Calu3 (cell line): ENCODE data around the gene KANSL1. TPM values are rescaled to one million over a fixed set of nuclear protein-coding genes. Genes with fewer than 3 reads are reported as not detected.

Experiments
- BruUV-seq: library from RNA; stranded (reverse); fragments of 400-500 nt; replicated peaks from 2 replicates; lab custom pipeline; 2021; lab: Mats Ljungman, UMichigan
- CTCF ChIA-PET: fragments of 300-600 bp; sonication (Branson Sonifier 250); formaldehyde crosslinking; loops from one replicate; lab custom pipeline; 2022; ENCODE audit warnings: antibody characterized with exemption; lab: Charles Lee
- DNase-seq: peaks from one replicate; pipeline ENCODE4 v3.0.0; 2022
- H3K27ac Mint-ChIP-seq: one replicate; pipeline ENCODE4 v1.8.0; 2022; ENCODE audit warnings: mixed read lengths; ENCODE audit not compliant: unreplicated experiment
- H3K27me3 Mint-ChIP-seq: one replicate; pipeline ENCODE4 v1.8.0; 2022; ENCODE audit warnings: mixed read lengths; ENCODE audit not compliant: unreplicated experiment
- H3K36me3 Mint-ChIP-seq: one replicate; pipeline ENCODE4 v1.8.0; 2022; ENCODE audit warnings: mild to moderate bottlenecking, moderate library complexity, mixed read lengths; ENCODE audit not compliant: insufficient read depth, unreplicated experiment
- H3K4me1 Mint-ChIP-seq: one replicate; pipeline ENCODE4 v1.8.0; 2022; ENCODE audit warnings: mild to moderate bottlenecking, low read depth, mixed read lengths; ENCODE audit not compliant: unreplicated experiment
- H3K4me3 Mint-ChIP-seq: one replicate; pipeline ENCODE4 v1.8.0; 2022; ENCODE audit warnings: mild to moderate bottlenecking, low read depth, moderate library complexity, mixed read lengths; ENCODE audit not compliant: unreplicated experiment
- H3K9me3 Mint-ChIP-seq: one replicate; pipeline ENCODE4 v1.8.0; 2022; ENCODE audit warnings: low read depth, mixed read lengths; ENCODE audit not compliant: unreplicated experiment
- intact Hi-C: fragments of 100-400 bp; cut with micrococcal nuclease; formaldehyde crosslinking; loops from one replicate; pipeline ENCODE4 v1.10.0; 2022; ENCODE audit not compliant: unreplicated experiment
- total RNA-seq: library from RNA; stranded (reverse); gene quantifications from 2 replicates; pipeline ENCODE4 v1.2.3, GENCODE V29; 2022
- TF ChIP-seq, protein P1 (sequence below): fragments of 200-600 bp; IDR thresholded peaks from one replicate; pipeline ENCODE4 v1.8.0; 2022; ENCODE audit warnings: antibody characterized with exemption; ENCODE audit not compliant: unreplicated experiment

The KANSL1 gene
- total RNA-seq, 1 experiment from 2014 or later: 190 TPM

GRCh38 chr17:46216682-46217081 lies 23.5 kb upstream of the KANSL1 start:
- H3K9me3 Mint-ChIP-seq: no peaks in the 10 kb centered on the region
- no peak overlapping the region for H3K27ac Mint-ChIP-seq
- no TSS peak for BruUV-seq
- H3K4me3 Mint-ChIP-seq: no peak overlapping the region
- H3K4me1 Mint-ChIP-seq: peaks cover 22% of the 10 kb centered on the region
- DNase-seq: no peak
- CTCF ChIA-PET: interaction anchor here (0.5 kb wide), 1 partner anchor 164 kb away, joined by 3 read pairs; no protein-coding TSS in a partner anchor
- H3K27me3 Mint-ChIP-seq: no peaks in the 10 kb centered on the region
- intact Hi-C loops: no loop called here
- H3K36me3 Mint-ChIP-seq: peaks cover 39% of the 10 kb centered on the region
- TF ChIP-seq, protein P1, sequence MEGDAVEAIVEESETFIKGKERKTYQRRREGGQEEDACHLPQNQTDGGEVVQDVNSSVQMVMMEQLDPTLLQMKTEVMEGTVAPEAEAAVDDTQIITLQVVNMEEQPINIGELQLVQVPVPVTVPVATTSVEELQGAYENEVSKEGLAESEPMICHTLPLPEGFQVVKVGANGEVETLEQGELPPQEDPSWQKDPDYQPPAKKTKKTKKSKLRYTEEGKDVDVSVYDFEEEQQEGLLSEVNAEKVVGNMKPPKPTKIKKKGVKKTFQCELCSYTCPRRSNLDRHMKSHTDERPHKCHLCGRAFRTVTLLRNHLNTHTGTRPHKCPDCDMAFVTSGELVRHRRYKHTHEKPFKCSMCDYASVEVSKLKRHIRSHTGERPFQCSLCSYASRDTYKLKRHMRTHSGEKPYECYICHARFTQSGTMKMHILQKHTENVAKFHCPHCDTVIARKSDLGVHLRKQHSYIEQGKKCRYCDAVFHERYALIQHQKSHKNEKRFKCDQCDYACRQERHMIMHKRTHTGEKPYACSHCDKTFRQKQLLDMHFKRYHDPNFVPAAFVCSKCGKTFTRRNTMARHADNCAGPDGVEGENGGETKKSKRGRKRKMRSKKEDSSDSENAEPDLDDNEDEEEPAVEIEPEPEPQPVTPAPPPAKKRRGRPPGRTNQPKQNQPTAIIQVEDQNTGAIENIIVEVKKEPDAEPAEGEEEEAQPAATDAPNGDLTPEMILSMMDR: no peak

- Mint-ChIP-seq H3K36me3 (peaks cover 29% of the 10 kb centered on the region), H3K4me3 (no peak overlapping the region), H3K4me1 (peaks cover 22% of the 10 kb centered on the region), H3K9me3 (no peaks in the 10 kb centered on the region), H3K27me3 (no peaks in the 10 kb centered on the region), H3K27ac (peak overlapping the region; percentile 19)
- DNase-seq: peak; percentile 83
- CTCF ChIA-PET: interaction anchor here (0.5 to 3.8 kb wide), 24 partner anchors 11 to 634 kb away, joined by 3 to 105 read pairs (median 4); partner anchors contain the start of gene KANSL1
- TF ChIP-seq, protein P1: peak; percentile 96
- intact Hi-C loops: loop anchor here (1.0 kb wide), 3 partner anchors 19 to 211 kb away; no protein-coding TSS in a partner anchor
- BruUV-seq: no TSS peak
Measured at GRCh38 chr17:46212634-46213435, 19.6 kb upstream of the KANSL1 start.

DNA sequence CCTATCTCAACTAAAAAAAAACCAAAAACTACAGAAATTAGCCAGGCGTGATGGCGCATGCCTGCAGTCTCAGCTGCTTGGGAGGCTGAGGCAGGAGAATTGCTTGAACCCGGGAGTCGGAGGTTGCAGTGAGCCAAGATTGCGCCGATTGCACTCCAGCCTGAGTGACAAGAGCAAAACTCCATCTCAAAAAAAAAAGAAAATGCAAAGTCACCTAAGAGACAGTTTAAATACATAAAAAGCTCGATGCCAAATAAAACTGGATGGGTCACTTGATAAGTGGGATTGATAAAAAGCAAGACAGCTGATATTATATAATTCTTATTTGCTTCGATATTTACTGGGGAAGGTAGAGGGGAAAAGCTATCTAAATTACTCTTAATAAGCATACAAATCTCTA lies 15.8 kb upstream of the KANSL1 start:
- no peak overlapping the region for H3K27ac Mint-ChIP-seq
- H3K36me3 Mint-ChIP-seq: peaks cover 51% of the 10 kb centered on the region
- peaks cover 6% of the 10 kb centered on the region for H3K9me3 Mint-ChIP-seq
- H3K4me1 Mint-ChIP-seq: peaks cover 10% of the 10 kb centered on the region
- CTCF ChIA-PET: interaction anchor here (0.7 to 1.7 kb wide), 2 partner anchors 10 to 1024 kb away, joined by 4 to 5 read pairs; no protein-coding TSS in a partner anchor
- BruUV-seq: no TSS peak
- intact Hi-C loops: no loop called here
- no peaks in the 10 kb centered on the region for H3K27me3 Mint-ChIP-seq
- DNase-seq: no peak
- H3K4me3 Mint-ChIP-seq: no peak overlapping the region
- TF ChIP-seq, protein P1: no peak

GRCh38 chr17:46205975-46206374 lies 12.7 kb upstream of the KANSL1 start:
- Mint-ChIP-seq H3K4me1 (peaks cover 29% of the 10 kb centered on the region), H3K27ac (no peak overlapping the region), H3K27me3 (no peaks in the 10 kb centered on the region), H3K9me3 (peaks cover 6% of the 10 kb centered on the region), H3K4me3 (no peak overlapping the region), H3K36me3 (peaks cover 46% of the 10 kb centered on the region)
- no peak for DNase-seq
- intact Hi-C loops: no loop called here
- CTCF ChIA-PET: interaction anchor here (0.7 to 1.5 kb wide), 4 partner anchors 9 to 1149 kb away, joined by 3 to 13 read pairs (median 5); partner anchors contain the start of gene KANSL1
- BruUV-seq: no TSS peak
- TF ChIP-seq, protein P1: no peak
